ENCODE results near the gene FARP2.
"Not testable (repeated sequence)": the region's sequence is repeated elsewhere in the genome, so short reads cannot be mapped to it uniquely, and the experiment has no call there.

The FARP2 gene

GRCh38 chr2:241412144-241412543 is 56.1 kb downstream of the FARP2 start:
- no peak for DNase-seq (ENCODE audit: low spot score)

GRCh38 chr2:241413501-241413900 is 57.4 kb downstream of the FARP2 start:
- DNase-seq (ENCODE audit: low spot score), result not testable (repeated sequence)

GRCh38 chr2:241413929-241414580 is 58.0 kb downstream of the FARP2 start:
- DNase-seq (ENCODE audit: low spot score), result peak; percentile 41

- DNase-seq (ENCODE audit: low spot score), result no peak
These were observed 59.1 kb downstream of the FARP2 start for GRCh38 chr2:241415196-241415595.

- DNase-seq (ENCODE audit: low spot score), result peak; percentile 85
These were observed 61.5 kb downstream of the FARP2 start for GRCh38 chr2:241417626-241418025.

- no peak for DNase-seq (ENCODE audit: low spot score)
These were observed 65.2 kb downstream of the FARP2 start for GRCh38 chr2:241421330-241421729.

- not testable (repeated sequence) for DNase-seq (ENCODE audit: low spot score)
These were observed 65.9 kb downstream of the FARP2 start for GRCh38 chr2:241421942-241422341.

- DNase-seq (ENCODE audit: low spot score), result no peak
These were observed 66.3 kb downstream of the FARP2 start for GRCh38 chr2:241422350-241422749.

- DNase-seq (ENCODE audit: low spot score), result not testable (repeated sequence)
These were observed 67.4 kb downstream of the FARP2 start for GRCh38 chr2:241423489-241423888.

- DNase-seq (ENCODE audit: low spot score), result peak; percentile 30
These were observed 69.3 kb downstream of the FARP2 start for GRCh38 chr2:241425368-241425767.

GRCh38 chr2:241430178-241430577 is 74.1 kb downstream of the FARP2 start:
- DNase-seq (ENCODE audit: low spot score), result no peak

- DNase-seq (ENCODE audit: low spot score), result no peak
These were observed 76.9 kb downstream of the FARP2 start for GRCh38 chr2:241432824-241433448.

- no peak for DNase-seq (ENCODE audit: low spot score)
These were observed 81.1 kb downstream of the FARP2 start for GRCh38 chr2:241437179-241437578.

GRCh38 chr2:241441492-241441891 is 85.4 kb downstream of the FARP2 start:
- no peak for DNase-seq (ENCODE audit: low spot score)

GRCh38 chr2:241443486-241444223 is 87.6 kb downstream of the FARP2 start:
- DNase-seq (ENCODE audit: low spot score), result no peak

- DNase-seq (ENCODE audit: low spot score), result no peak
These were observed 89.3 kb downstream of the FARP2 start for GRCh38 chr2:241445426-241445825.

GRCh38 chr2:241450092-241450491 is 94.0 kb downstream of the FARP2 start:
- not testable (repeated sequence) for DNase-seq (ENCODE audit: low spot score)

- no peak for DNase-seq (ENCODE audit: low spot score)
These were observed 95.9 kb downstream of the FARP2 start for GRCh38 chr2:241451840-241452506.

GRCh38 chr2:241453919-241454318 is 97.8 kb downstream of the FARP2 start:
- not testable (repeated sequence) for DNase-seq (ENCODE audit: low spot score)

- no peak for DNase-seq (ENCODE audit: low spot score)
These were observed 98.9 kb downstream of the FARP2 start for GRCh38 chr2:241454837-241455485.

- no peak for DNase-seq (ENCODE audit: low spot score)
These were observed 100.5 kb downstream of the FARP2 start for GRCh38 chr2:241456546-241456945.

GRCh38 chr2:241458687-241459086 is 102.6 kb downstream of the FARP2 start:
- DNase-seq (ENCODE audit: low spot score), result no peak

All from pons (tissue), 1 donor.